NCI-H2227 (cell line): Measurements from ENCODE around the gene HAVCR2.
A peak's percentile ranks its signal among the peaks of the same experiment; 100 is the strongest.

Experiments used
- DNase-seq: peaks from one replicate; lab custom pipeline; 2025; ENCODE audit not compliant: unreplicated experiment; lab: John Stamatoyannopoulos, UW

Gene HAVCR2

GRCh38 chr5:157108976-157109375, at the start of gene HAVCR2:
Gene HAVCR2 (minus strand): TSS chr5:157109044. CDS start chr5:157108983, 61 bp downstream.
- no peak for DNase-seq

DNA sequence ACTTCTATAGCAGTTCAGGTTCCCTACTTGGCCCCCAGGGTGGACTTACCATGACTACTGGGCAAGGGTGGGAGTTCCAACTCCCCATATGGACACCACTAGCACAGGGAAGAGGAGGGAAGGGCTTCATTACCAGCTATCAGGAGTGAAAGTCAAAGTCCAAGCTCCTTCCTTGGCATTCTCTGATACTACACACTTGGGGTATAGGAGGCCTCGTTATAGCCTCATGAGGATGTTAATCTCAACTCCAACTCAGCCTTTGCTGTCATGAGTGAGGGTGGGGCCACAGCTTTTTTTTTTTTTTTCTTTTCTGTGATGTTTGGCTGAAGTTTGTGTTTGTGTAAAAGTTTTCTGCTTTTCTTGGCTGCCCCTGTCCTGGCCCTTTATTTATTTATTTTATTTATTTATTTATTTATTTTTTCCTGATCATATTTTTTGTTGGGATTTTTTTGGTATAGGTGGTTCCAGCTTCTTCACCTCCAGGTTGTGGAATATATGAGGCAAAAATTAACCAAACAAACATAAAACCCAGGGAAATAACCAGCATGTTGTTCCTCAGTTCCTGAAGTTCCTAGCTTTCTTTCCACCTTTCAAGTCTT, 48.5 kb upstream of the HAVCR2 start:
- no peak for DNase-seq

DNA sequence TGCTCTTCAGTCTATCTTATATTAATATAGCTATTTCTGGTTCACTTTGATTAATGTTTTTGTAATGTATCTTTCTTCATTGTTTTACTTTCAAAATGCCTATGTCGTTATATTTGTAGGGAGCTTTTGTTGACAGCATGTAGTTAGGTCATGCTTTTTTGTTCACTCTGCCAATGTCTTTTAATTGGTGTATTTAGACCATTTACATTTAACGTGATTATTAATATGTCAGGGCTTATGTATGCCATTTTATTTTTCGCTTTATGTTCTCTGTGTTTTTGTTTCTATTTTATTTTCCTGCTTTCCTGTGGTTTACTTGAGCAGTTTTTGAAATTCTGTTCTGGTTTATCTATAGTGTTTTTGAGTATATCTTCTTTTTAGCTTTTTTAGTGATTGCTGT, 46.5 kb upstream of the HAVCR2 start:
- DNase-seq = no peak

- no peak for DNase-seq
These were observed 42.2 kb upstream of the HAVCR2 start for GRCh38 chr5:157150995-157151394.

DNA sequence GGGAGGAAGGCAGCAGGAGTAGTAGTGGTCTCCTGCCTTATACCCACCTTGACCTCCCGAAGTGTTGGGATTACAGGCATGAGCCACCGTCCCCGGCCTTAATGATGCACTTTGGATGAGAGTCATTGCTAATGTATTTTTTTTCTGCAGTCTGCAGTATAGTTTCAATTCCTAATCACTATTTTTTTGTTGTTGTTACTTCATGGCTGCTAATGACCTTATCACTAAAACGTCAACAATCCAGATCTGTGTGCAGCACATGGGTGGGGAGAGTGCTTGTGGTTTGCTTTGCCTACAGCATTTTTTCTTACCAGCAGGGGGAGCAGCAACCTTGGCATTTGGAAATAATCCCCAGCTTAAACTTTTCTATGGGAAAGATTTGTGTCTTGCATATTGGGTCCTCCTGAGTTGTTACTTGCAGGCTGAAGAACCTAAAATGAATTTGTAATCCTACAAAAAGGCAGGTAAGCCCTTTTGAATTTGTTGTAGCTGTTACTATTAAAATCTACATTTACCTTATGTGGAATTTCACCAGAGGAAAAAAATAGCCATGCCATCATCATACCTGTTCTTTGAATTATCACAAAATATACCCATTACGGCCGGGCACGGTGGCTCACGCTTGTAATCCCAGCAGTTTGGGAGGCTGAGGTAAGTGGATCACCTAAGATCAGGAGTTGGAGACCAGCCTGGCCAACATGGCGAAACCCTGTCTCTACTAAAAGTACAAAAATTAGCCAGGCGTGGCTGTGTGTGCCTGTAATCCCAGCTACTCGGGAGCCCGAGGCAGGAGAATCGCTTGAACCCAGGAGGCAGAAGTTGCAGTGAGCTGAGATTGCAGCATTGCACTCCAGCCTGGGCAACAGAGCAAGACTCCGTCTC, 40.1 kb upstream of the HAVCR2 start:
- peak; percentile 66 for DNase-seq

DNA sequence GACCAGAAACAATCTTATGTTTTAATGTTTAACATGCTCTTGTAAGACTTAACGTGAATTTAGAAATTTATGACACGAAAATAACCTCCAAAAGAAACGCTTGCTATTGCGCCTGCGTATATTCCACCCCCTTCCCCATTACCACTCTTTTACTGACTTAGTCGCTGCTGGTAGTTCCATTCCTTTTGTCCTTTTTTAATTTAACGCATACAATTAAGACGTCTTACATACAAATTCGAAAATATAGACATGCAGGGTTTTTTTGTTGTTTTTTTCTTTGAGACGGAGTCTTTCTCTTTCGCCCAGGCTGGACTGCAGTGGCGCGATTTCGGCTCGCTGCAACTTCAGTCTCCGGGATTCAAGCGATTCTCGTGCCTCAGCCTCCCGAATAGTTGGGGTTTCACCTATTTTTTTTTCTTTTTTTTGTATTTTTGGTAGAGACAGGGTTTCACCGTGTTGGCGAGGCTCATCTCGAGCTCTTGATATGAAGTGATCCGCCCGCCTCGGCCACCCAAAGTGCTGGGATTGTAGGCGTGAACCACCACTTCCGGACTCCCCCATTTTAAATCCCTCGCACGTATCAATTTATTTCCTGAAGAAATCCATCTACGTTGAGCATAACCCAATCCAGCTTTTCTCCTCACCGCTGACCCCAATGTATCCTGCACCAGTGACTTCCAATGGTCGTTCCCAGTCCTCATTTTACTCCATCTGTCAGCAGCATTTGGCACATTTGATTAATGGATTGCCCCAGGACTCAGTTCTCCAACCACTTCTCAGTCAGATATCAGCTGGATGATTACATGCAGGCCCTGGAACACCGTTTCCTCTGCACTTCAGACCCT, 34.5 kb upstream of the HAVCR2 start:
- DNase-seq = peak; percentile 73

DNA sequence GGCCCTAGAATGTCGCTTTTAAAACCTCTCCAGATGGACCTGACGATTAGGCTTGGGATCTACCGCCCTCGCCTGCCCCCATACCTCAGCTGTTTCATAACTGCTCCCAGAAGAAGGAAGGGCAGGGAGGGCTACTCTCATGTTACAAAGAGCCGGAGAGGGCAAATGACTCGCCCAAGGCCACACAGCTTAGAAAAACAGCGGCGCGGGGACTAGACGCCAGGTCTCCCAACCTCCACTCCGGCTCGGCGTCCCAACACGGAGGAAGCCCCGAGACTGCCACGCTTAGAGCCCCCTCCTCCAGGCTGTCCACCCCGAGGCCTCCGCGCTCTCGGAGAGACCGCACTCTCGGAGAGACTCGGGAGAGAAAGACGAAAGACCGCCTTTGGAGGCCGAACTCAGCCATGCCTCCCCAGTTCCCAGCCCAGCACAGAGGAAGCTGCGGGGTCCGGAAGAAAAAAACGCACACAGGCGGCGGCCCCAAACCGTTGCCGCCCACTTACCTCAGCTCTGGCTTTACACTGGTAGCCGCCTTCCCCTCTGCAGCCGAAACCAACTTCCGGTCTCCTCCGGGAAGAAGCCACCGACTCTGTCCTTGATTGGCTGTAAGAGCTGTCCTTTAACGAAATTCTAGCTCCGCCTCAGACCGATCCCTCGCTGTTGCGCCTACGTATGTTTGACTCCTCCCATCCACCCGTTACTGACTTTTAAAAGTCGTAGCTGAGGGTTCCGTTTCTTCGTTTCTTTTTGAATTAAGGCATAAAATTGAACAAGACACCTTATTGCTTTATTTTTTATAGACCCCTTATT, 33.7 kb upstream of the HAVCR2 start, which contains the start of gene MED7:
TSS of gene MED7 (minus strand) at position 549 of the 810 bp plus-strand sequence. CDS start 3,434 bp downstream, outside the sequence.
- DNase-seq = peak; percentile 97

- no peak for DNase-seq
These were observed 28.8 kb upstream of the HAVCR2 start for GRCh38 chr5:157137691-157138090.

DNA sequence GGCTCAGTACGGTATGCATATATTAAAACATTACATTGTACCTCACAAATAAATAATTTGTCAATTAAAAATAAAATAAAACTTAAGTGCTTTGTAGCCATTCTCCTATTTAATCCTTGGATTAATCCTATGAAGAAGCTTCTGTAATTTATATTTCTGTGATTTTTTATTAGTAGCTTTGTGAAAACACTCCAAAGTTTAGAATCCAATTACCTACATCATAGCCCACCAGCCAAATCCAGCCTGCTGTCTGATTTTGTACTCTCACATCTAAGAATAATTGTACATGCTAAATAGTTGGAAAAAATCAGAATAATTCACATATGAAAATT, 23.4 kb upstream of the HAVCR2 start:
- DNase-seq = no peak

GRCh38 chr5:157130925-157131324, 22.1 kb upstream of the HAVCR2 start:
- peak; percentile 6 for DNase-seq

DNA sequence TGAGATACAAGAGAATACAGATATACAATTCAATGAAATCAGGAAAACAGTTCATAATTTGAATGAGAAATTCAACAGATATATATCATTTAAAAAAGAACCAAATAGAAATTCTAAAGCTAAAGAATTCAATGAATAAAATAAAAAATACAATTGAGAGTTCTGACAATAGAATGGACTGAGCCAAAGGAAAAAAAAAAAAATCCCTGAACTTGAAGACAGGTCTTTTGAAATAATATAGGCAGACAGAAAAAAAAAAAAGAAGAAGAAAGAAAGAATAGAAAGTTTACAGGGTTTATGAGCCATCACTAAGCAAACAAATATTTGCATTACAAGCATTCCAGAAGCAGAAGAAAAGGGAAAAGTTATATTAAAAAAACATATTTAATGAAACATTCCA, 12.9 kb upstream of the HAVCR2 start:
- DNase-seq = no peak

DNA sequence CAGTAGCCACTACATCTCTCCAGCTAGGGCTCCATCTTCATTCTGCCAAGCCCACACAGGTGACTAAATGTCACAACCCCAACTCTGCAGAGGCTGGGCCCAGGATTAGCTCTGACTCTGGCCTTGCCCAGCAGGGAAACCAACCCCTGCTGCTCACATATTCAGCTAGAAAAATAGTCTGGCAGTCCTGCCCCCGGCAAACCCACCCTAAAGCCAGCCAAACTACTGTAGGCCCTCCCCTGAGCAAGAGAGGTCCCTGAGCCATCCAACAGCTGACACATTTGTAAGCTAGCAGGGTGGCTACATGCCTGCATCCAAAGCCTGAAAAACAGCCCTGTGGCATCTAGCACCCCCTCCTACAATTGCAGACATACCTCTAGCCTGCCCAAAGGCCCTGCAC, 11.3 kb upstream of the HAVCR2 start:
- no peak for DNase-seq

DNA sequence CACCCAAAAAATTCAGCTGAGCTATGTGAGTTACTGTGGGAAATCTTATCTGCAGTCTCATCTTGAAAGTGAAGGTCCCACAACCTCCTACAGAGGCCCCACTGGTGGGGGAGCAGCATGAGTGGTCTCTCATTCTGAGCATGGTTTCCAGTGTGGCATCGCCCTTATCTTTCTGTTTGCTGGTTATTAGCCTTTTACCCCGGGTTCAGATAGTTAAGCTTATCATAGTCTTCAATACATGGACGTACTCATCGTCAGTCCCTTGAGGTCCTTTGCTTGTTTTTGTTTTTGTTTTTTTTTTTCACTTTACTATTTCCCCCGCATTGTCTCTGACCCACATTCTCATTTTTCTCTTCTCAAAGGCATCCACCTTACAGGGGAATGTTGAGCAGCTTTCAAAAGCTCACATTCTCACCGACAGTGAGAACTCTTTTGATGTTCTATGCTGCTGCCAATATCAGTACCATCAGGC, 7.7 kb upstream of the HAVCR2 start:
- DNase-seq = no peak

DNA sequence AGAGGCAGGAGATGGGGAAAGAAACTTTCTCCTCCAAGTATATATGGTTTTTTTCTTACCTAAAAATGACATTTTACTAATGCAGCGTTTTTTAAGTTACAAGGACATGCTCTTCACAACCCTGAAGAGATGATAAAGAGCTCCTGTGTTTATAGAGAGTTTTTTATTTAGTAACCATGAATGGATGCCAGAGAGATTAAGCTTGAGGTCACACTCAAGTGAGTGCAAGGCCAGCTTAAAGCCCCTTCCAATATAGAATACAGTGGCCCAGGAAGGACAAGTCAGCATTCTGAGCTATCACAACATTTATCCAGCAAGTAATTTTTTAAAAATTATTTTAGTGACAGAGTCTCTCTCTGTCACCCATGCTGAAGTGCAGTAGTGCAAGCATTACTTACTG, 6.7 kb upstream of the HAVCR2 start:
- no peak for DNase-seq

- DNase-seq = no peak
These were observed 6.2 kb upstream of the HAVCR2 start for GRCh38 chr5:157115012-157115411.

DNA sequence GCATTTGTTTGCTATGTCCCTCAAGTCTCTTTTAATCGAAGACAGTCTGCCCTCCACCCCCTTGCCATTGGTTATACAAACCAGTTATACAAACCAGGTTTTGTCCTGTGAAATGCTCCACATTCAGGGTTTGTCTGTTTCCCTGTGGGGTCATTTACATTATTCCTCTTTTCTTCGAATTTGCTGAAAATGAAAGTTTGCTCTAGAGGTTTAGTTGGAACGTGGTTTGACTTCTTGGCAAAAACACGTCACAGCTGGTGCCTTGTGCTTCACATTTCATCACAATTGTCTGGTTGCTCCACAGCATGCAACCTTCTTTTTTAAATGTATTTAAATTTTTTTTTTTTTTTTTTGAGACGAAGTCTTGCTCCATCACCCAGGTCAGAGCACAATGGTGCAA, 4.2 kb upstream of the HAVCR2 start:
- no peak for DNase-seq

DNA sequence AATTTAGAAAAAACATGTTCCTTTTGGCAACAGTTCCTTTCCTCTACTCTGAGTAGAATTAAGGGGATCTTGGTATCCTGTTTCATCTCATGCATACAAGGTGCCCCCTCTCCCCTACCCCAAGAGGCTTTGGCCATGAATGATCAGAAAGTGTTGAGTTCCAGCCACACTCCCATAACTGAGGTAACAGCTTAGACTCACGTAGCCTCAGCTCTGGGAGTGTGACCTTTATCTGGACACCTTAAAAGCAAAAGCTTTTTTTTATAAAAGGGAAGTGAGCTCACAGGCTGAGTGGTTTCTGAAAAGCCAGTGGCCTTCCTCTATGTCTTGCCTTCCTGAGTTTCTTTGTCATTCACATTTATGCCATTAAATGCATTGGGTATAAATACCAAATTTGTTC, 900 bp upstream of the HAVCR2 start:
- DNase-seq = no peak

DNA sequence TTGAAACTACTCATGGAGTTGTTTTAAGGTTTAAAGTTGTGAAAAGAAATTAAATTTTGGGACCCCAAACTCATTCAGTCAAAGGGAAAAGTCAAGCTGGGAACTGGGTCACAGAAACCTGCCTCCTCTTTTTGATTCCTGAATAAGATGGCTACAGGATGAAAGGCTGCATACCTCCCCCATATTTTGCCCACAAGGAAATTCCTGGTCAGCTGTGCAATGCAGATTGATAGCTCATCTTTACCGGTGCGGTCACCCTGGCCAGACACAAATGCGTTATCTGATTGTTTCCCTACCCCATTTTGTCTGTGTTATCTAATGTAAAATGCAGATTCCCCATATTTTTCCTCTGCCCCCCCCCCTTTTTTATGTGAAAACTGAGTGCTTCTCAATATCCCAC, 1.3 kb downstream of the HAVCR2 start:
- no peak for DNase-seq

DNA sequence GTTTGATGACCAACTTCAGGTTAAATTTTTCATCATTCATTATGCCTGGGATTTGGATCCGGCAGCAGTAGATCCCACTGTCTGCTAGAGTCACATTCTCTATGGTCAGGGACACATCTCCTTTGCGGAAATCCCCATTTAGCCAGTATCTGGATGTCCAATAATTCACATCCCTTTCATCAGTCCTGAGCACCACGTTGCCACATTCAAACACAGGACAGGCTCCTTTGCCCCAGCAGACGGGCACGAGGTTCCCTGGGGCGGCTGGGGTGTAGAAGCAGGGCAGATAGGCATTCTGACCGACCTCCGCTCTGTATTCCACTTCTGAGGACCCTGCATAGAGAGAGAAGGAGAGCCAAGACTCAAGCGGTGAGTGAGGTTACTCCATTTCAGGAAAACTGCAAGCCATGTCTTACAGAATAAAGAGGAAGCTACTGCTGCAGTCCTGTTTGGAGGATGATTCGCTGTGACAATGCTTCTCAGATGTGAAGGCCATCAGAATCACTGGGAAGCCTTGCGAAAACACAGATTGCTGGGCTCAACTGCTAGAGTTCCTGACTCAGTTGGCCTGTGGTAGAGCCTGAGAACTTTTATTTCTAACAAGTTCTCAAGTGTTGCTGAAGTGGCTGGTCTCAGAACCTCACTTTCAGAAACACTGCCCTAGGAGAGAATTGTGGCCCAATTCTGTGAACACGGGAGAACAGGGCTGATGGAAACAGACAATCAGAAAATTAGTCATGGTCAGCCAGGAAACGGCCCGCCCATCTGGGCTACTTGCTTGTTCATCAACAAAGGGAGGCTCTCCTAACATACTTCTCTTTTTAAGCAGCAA, 2.0 kb downstream of the HAVCR2 start:
- no peak for DNase-seq

- DNase-seq = no peak
These were observed 8.6 kb downstream of the HAVCR2 start for GRCh38 chr5:157100140-157100679.
